Skeletal muscle tissue (tissue), 4 donors: ENCODE measurements around the gene CEP20. TPM values are rescaled to one million over a fixed set of nuclear protein-coding genes. Genes with fewer than 3 reads are reported as not detected.
A peak's percentile ranks its signal among the peaks of the same experiment; 100 is the strongest.
"Not testable (repeated sequence)": the region's sequence is repeated elsewhere in the genome, so short reads cannot be mapped to it uniquely, and the experiment has no call there.

Experiments used
- H3K27ac ChIP-seq: one replicate; pipeline ENCODE4 v1.7.0; 2013; ENCODE audit warnings: mild to moderate bottlenecking, low read depth, low read length, inconsistent platforms
- H3K27me3 ChIP-seq, 3 donors: one replicate each; pipeline ENCODE4 v1.7.0; 2013; ENCODE audit warnings: low read length in 3 of 3; ENCODE audit not compliant: control insufficient read depth in 3 of 3, insufficient read depth in 3 of 3
- H3K36me3 ChIP-seq, 3 donors: one replicate each; pipeline ENCODE4 v1.7.0; 2013; ENCODE audit warnings: low read length in 3 of 3; ENCODE audit not compliant: control insufficient read depth in 3 of 3, insufficient read depth in 3 of 3
- H3K4me1 ChIP-seq, 3 donors: one replicate each; pipeline ENCODE4 v1.7.0; 2013; ENCODE audit warnings: low read length in 3 of 3, mild to moderate bottlenecking in 3 of 3; ENCODE audit not compliant: control insufficient read depth in 3 of 3, insufficient read depth in 3 of 3
- H3K4me3 ChIP-seq, 3 donors: one replicate each; pipeline ENCODE4 v1.7.0; 2013; ENCODE audit warnings: low read length in 3 of 3
- H3K9ac ChIP-seq, 3 donors: one replicate each; pipeline ENCODE4 v1.7.0; 2013; ENCODE audit warnings: low read length in 3 of 3, mild to moderate bottlenecking in 3 of 3, moderate library complexity in 2 of 3, low read depth in 1 of 3
- H3K9me3 ChIP-seq, 3 donors: one replicate each; pipeline ENCODE4 v1.7.0; 2013; ENCODE audit warnings: low read length in 3 of 3; ENCODE audit not compliant: control insufficient read depth in 3 of 3
- total RNA-seq: library from RNA; depleted of rRNA; stranded (reverse); fragments of >200 nt; gene quantifications from one replicate; pipeline ENCODE4 v1.2.3, GENCODE V29; 2014
- donor health status: Osteomylitis.

CEP20 gene
- 26.1 TPM for total RNA-seq

DNA sequence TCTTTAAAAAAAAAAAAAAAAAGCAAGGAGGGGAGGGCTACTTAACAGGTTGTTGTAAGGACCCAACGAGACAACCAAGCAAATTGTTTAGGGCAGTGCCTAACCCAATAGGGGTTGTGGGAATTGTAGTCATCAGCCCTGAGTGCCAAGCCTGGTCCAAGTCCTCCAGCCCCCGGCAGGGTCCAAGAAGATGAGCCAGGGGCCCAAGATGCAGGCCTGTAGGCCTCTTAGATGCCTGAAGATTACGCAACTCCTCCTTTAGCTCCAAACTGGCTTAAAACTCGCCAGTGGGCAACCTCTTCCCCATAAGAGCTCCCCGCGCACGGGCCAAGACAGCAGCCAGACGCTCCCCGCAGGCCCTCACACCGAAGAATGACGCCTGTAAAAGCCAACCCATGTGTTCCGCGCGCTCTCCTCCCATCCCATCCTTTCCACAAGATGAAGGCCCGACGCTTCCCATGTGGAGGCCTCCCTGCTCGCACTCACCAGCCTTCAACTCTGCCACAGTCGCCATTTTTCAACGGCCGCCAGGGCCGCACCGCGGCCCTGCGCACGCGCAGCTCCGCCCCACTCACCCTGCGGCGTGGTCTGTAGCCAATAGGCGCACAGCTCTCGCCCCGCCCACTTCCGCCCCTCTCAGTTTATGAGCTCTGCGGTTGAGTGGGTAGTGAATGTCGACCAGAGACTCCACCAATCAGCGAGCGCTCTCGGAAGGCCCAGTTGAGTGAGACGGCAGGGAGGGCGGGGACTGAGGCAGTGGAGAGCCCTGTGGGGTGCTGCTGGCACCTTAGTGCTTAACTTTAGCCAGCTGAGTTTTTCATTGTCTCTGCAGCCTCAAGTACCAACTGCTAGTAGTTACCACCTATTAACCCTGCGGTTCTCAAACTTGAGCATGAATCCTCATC lies at the start of gene CEP20:
Gene CEP20, minus strand, starts transcription at position 532 of the 905 bp plus-strand sequence. Its CDS starts 18 bp downstream, at position 514.
- Histone ChIP-seq H3K4me1 (peaks cover 22 to 32% (median 24%) of the 10 kb centered on the region in 3 donors), H3K27ac (peak within 1 kb of the TSS; percentile 93)

GRCh38 chr16:15936809-15937208 lies 48.4 kb upstream of the CEP20 start:
- H3K27ac ChIP-seq, H3K9ac ChIP-seq, H3K9me3 ChIP-seq, H3K27me3 ChIP-seq, H3K4me3 ChIP-seq, H3K4me1 ChIP-seq, H3K36me3 ChIP-seq: not testable (repeated sequence)

More for the DNA sequence above, at the start of gene CEP20:
- Histone ChIP-seq H3K9ac (peak within 1 kb of the TSS; percentile 97 to 99 (median 98)), H3K27me3 (no peaks in the 10 kb centered on the region), H3K36me3 (peaks cover 0 to 8% (median 3%) of the 10 kb centered on the region in 3 donors), H3K9me3 (no peaks in the 10 kb centered on the region), H3K4me3 (peak within 1 kb of the TSS; percentile 99 to 100 (median 99))

DNA sequence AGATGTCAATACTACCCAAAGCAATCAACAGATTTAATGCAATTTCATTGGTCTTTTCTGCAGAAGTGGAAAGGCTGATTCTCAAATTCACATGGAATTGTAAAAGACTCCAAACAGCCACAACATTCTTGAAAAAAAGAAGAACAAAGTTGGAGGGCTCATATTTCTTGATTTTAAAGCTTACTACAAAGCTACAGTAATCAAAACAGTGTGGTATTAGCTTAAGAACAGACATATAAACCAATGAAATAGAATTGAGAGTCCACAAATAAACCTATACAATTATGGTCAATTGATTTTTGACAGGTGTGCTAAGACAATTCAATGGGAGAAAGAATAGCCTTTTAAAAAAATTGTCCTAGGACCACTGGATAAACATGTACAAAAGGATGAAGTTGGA lies 46.6 kb upstream of the CEP20 start:
- H3K9me3 ChIP-seq = peaks cover 0 to 6% (median 0%) of the 10 kb centered on the region in 3 donors
- no peaks in the 10 kb centered on the region for H3K27me3 ChIP-seq
- H3K4me1 ChIP-seq = no peaks in the 10 kb centered on the region
- H3K9ac ChIP-seq = no peak overlapping the region
- no peak overlapping the region for H3K27ac ChIP-seq
- no peak overlapping the region for H3K4me3 ChIP-seq
- no peaks in the 10 kb centered on the region for H3K36me3 ChIP-seq

DNA sequence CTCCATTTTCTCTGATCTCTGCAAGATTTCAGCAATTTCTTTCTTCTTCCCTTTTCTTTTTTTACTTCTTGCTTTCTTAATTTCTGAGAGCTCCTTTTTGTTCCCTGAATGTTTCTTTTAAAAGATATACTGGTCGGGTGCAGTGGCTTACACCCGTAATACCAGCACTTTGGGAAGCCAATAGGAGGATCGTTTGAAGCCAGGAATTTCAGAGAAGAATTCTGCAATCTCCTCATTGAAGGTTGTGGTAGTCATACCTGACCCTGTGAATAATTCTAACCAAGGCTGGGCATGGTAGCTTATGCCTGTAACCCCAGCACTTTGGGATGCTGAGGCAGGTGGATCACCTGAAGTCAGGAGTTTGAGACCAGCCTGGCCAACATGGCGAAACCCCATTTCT lies 45.4 kb upstream of the CEP20 start:
- H3K36me3 ChIP-seq = no peaks in the 10 kb centered on the region
- H3K4me3 ChIP-seq = no peak overlapping the region
- peaks cover 0 to 6% (median 0%) of the 10 kb centered on the region in 3 donors for H3K9me3 ChIP-seq
- H3K27ac ChIP-seq = no peak overlapping the region
- H3K9ac ChIP-seq = no peak overlapping the region
- peaks cover 0 to 2% (median under 1%) of the 10 kb centered on the region in 3 donors for H3K4me1 ChIP-seq
- no peaks in the 10 kb centered on the region for H3K27me3 ChIP-seq

DNA sequence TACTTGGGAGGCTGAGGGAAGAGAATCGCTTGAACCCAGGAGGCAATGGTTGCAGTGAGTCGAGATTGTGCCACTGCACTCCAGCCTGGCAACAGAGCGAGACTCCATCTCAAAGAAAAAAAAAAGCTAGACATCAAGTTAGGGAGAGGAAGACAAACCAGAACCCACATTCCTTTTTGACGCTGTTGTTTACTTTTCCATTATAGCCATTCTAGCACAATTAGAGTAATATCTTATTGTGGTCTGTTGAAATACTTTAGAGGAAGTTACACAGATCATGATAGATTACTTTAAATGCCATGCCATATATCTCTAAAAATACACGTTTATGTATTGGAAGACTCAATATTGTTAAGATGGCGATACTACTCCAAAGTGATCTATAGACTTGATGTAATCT lies 44.5 kb upstream of the CEP20 start:
- H3K36me3 ChIP-seq = no peaks in the 10 kb centered on the region
- no peak overlapping the region for H3K9ac ChIP-seq
- H3K27me3 ChIP-seq = no peaks in the 10 kb centered on the region
- peaks cover 0 to 6% (median 0%) of the 10 kb centered on the region in 3 donors for H3K9me3 ChIP-seq
- H3K4me1 ChIP-seq = peaks cover 0 to 6% (median 2%) of the 10 kb centered on the region in 3 donors
- H3K27ac ChIP-seq = no peak overlapping the region
- H3K4me3 ChIP-seq = no peak overlapping the region

GRCh38 chr16:15928261-15929104 lies 40.1 kb upstream of the CEP20 start:
- no peak overlapping the region for H3K27ac ChIP-seq
- no peak overlapping the region for H3K4me3 ChIP-seq
- peaks cover 0 to 6% (median 2%) of the 10 kb centered on the region in 3 donors for H3K4me1 ChIP-seq
- no peaks in the 10 kb centered on the region for H3K27me3 ChIP-seq
- no peaks in the 10 kb centered on the region for H3K9me3 ChIP-seq
- no peak overlapping the region for H3K9ac ChIP-seq
- H3K36me3 ChIP-seq = no peaks in the 10 kb centered on the region

GRCh38 chr16:15925631-15926030 lies 37.2 kb upstream of the CEP20 start:
- no peak overlapping the region for H3K27ac ChIP-seq
- no peak overlapping the region for H3K9ac ChIP-seq
- no peaks in the 10 kb centered on the region for H3K27me3 ChIP-seq
- no peak overlapping the region for H3K4me3 ChIP-seq
- no peaks in the 10 kb centered on the region for H3K9me3 ChIP-seq
- H3K4me1 ChIP-seq = peaks cover 0 to 6% (median 2%) of the 10 kb centered on the region in 3 donors
- H3K36me3 ChIP-seq = no peaks in the 10 kb centered on the region

DNA sequence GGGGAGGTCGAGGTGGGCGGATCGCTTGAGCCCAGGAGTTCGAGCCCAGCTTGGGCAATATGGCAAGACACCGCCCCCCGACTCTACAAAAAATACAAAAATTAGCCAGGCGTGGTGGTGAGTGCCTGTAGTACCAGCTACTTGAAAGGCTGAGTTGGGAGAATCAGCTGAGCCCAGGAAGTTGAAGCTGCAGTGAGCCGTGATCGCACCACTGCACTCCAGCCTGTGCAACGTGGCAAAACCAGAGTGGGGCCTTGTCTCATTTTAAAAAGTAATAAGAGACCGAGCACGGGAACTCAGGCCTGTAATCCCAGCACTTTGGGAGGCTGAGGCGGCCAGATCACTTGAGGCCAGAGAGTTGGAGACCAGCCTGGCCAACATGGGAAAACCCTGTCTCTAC lies 36.6 kb upstream of the CEP20 start:
- H3K27ac ChIP-seq = no peak overlapping the region
- H3K9ac ChIP-seq = no peak overlapping the region
- H3K27me3 ChIP-seq = no peaks in the 10 kb centered on the region
- no peak overlapping the region for H3K4me3 ChIP-seq
- H3K9me3 ChIP-seq = no peaks in the 10 kb centered on the region
- H3K4me1 ChIP-seq = peaks cover 0 to 6% (median 2%) of the 10 kb centered on the region in 3 donors
- no peaks in the 10 kb centered on the region for H3K36me3 ChIP-seq

DNA sequence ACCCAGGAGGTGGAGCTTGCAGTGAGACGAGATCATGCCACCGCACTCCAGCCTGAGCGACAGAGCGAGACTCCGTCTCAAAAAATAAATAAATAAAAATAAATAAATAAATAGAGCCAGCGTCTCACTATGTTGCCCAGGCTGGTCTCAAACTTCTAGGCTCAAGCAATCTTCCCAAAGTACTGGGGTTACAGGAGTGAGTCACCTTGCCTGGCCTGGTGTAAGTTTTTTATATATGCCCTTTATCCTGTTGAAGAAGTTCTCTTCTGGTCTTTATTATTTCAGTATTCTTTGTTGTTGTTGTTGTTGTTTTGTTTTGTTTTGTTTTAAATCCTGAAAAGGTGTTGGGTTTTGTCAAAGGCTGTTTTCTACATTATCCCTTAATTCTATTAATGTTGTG lies 30.9 kb upstream of the CEP20 start:
- Histone ChIP-seq H3K36me3 (no peaks in the 10 kb centered on the region), H3K4me3 (no peak overlapping the region), H3K27ac (no peak overlapping the region), H3K27me3 (no peaks in the 10 kb centered on the region), H3K9ac (no peak overlapping the region), H3K9me3 (no peaks in the 10 kb centered on the region), H3K4me1 (no peaks in the 10 kb centered on the region)

DNA sequence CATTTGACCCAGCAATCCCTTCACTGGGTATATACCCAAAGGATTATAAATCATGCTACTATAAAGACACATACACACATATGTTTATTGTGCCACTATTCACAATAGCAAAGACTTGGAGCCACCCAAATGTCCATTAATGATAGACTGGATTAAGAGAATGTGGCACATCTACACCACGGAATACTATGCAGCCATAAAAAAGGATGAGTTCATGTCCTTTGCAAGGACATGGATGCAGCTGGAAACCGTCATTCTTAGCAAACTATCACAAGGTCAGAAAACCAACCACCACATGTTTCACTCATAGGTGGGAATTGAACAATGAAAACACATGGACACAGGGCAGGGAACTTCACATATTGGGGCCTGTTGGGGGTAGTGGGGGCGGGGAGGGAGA lies 29.9 kb upstream of the CEP20 start:
- not testable (repeated sequence) for H3K36me3 ChIP-seq, H3K9ac ChIP-seq, H3K27ac ChIP-seq, H3K27me3 ChIP-seq, H3K4me1 ChIP-seq, H3K9me3 ChIP-seq, H3K4me3 ChIP-seq
